HG02623 (cell line): Measurements from ENCODE around the gene PRRT1.

Source experiments
- ATAC-seq: cut with Tn5 transposase; IDR thresholded peaks from one replicate; pipeline ENCODE4 v1.9.1; 2021; ENCODE audit warnings: moderate library complexity; ENCODE audit not compliant: unreplicated experiment

PRRT1 gene

DNA sequence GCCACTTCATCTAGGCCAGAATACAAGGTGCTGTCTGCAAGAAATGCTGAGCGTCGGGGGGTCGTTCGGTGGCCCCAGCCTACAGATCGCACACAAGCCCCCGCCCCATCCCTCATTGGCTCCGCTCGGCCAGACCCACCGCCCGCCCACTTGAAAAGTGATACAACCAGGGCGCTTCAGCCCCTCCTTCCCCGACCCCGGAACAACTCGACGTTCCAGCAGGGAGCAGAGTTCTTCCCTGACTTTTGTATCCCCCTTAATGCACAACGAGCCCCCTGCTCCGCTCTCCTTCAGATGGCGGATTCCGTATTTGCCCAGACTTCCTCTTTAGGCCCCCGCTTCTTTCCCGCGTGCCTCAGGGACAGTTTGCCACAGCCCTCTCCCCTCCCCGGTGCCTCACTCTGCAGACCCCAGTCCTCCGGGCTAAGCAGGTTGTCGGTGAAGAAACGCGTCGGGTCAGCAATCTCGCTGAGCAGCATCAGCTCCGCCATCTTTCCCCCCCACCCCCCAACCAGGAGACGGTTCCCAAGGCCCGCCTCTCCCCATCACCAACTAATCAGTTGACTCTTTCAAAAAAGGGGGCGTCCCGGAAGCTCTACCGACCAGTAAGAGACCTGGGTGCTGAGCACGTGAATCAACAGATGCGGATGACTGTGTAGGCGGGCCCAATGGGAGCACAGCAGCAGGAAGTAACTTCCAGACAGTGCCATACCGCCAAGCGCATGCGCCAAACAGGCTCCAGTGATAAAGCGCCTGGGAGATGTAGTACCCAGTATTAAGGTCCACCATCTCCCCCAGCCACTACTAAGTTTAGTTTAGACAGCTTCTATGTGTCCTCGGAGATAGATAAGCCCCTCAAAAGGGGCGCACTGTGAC is 23.8 kb downstream of the PRRT1 start, which contains the start of gene ATF6B:
Gene ATF6B (minus strand): TSS at position 530 of the 876 bp plus-strand sequence. CDS start 39 bp downstream, at position 491.
- ATAC-seq, result peak; percentile 86

- ATAC-seq, result no peak
Observed at GRCh38 chr6:32127409-32127716, 24.4 kb downstream of the PRRT1 start.

DNA sequence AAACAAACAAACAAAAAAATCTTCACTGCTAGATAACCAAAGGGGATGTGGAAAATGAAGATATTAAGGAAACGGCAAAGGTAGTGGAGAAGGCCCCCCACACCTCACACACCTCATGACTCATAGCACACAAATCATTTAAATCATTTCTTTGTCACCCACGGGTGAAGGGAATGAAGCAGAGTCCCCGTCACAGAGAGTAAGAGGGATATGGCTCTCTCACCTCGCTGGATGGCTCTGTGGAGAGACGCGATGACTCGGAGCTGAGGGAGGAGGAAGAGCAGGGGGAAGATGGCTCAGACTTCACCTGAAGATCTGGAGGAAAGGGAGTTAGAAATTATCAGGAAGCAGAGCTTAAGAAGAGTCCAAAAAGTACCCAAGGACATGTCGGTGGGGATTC is 24.9 kb downstream of the PRRT1 start:
- no peak for ATAC-seq

DNA sequence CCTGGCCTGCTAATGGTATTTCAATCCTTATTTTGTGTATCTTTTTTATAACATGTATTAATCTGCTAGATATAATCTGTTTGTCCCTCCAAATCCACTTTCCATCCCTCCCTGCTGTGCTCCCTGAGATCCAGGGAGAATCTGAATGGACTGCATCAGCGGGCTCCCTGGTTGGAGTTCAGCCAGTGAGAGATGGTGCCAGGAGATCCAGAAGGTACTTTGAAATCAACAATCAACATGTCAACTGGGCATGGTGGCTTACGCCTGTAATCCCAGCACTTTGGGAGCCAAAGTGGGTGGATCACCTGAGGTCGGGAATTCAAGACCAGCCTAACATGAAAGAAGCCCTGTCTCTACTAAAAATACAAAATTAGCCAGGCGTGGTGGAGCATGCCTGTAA is 28.1 kb downstream of the PRRT1 start:
- ATAC-seq, result no peak

DNA sequence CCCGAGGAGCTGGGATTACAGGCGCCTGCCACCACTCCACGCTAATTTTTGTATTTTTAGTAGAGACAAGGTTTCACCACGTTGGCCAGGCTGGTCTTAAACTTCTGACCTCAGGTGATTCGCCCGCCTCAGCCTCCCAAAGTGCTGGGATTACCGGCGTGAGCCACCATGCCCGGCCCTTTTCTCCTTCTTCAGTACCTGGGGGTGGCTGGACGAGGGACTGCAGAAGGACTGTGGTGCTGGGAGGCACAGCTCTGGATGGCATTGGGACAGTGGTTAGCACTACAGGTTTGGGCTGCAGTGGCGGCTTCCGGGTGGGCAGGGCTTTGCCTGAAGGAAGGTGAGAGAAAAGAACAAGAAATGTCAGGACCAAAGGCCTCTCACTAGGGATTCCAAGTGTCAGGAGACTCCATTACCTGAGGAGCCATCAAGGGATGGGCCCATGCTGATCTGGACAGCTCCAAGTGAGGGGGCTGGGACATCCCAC is 31.1 kb downstream of the PRRT1 start:
- no peak for ATAC-seq

DNA sequence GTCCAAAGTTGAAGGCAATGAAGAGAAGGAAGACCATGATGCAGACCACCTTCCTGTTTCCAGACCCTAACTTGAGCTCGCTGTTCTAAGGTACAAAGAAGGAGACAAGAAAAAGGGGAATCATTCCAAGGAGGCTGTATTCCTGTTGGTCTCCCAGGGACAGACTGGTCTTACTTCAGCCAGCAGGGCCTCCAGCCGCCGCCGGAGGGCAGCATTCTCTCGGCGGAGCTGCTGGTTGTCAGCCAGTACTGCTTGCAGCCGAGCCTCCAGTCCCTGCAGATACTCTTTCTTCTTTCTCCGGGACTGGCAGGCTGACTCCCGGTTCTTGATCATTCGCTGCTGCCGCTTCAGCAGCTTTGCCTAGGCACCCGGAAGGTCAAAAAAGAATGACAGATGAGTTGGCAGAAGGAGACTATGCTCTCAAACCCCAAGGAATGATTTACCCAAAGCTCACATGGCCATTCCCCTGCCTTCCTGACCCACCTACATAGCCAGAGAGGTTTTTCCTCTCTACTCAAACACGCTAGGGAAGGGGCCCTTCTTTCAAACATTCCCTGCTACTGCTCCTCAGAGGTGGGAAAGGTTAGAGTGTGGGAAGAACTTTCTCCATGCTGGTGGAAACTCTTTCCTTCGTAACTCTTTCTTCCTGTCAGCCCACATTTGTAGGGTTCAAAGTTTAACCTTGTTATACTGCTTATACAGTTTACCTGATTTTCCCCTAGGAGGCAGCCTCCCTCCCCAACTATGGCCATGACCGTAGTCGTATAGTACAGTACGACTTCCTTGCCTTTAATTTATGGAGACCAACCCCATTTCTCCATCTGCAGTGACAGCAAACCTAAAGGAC is 32.7 kb downstream of the PRRT1 start:
- ATAC-seq, result no peak

GRCh38 chr6:32117461-32117860 is 34.3 kb downstream of the PRRT1 start:
- ATAC-seq, result no peak

DNA sequence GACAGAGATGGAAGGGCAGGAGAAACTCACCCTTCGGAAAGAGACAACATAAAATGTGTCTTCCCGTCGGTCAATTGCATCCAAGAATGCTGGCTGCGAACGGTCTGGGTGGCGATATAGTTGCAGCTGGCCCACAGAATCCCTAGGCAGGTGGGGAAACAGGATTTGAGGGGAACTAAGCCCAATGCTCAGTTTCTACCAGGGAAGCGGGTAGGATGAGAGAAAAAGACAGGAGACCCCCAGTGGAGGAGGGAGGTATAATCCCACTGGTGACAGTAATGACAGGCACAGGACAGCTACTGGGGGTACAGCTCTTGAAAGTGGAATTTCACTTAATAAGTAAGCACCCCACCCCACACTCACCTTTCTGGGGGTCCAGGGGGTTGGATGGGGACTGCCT is 35.1 kb downstream of the PRRT1 start:
- no peak for ATAC-seq

GRCh38 chr6:32115623-32116022 is 36.1 kb downstream of the PRRT1 start:
- no peak for ATAC-seq

DNA sequence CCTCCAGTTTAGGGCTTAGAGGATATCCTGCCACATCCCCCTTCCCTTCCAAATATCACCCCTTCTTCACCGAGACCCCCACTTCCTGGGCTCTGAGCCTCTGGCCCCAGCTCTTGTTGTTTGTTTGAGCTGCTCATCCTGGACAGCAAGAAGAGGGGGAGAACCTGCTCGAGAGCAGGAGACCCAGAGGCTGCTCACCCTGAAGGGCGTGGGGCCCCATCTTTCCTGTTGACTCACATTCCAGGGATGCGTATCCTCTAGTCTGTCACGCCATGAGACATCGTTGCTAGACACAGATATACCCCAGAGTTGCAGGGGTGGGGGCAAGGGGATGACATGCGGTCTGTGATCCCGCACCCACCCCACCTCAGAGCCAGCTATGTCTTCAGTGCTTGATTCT is 36.9 kb downstream of the PRRT1 start:
- ATAC-seq, result no peak

DNA sequence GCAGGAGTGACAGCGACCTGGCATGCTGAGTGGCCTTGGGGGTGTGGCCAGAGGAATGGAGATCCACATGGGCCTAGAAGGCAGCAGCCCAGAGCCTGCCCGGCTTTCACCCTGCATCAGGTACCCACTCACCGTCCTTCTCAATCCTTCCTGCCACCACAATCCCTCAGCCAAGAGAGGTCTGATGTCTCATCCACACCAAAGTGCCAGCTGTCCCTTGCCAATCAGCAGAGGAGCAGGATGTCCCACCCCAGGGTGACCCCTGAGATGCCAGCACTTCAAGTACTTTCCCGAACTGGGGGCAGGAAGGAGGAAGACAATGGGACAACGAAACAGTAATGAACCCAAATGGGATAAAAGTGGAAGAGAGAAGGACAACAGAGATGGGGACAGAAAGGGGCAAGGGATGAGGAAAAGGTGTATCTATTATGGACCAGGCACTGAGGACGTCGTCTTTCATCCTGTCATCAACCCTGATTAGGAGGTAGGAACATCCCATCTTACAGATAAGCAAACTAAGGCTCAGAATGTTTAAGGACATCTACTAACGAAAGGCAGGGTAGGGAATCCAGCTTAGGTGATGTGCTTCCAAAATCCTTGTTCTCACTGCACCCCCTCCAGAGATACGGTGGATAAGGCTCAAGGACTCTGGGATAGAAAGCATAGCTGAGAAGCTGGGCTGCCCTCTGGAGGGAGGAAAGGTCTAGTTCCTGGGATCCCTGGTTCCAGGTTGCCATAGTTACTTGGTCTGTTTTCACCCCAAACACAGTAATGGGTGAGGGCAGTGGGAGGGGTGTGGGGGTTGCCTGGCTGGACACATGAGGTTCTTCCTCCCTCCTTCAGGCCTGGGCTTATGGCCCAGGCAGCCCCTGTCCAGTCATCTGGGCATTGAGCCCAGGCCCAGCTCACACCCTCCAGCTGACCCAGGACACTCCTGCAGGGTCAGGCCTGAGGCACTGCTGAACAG is 38.1 kb downstream of the PRRT1 start:
- ATAC-seq, result no peak

- no peak for ATAC-seq
Observed at GRCh38 chr6:32112431-32112980, 39.2 kb downstream of the PRRT1 start.

DNA sequence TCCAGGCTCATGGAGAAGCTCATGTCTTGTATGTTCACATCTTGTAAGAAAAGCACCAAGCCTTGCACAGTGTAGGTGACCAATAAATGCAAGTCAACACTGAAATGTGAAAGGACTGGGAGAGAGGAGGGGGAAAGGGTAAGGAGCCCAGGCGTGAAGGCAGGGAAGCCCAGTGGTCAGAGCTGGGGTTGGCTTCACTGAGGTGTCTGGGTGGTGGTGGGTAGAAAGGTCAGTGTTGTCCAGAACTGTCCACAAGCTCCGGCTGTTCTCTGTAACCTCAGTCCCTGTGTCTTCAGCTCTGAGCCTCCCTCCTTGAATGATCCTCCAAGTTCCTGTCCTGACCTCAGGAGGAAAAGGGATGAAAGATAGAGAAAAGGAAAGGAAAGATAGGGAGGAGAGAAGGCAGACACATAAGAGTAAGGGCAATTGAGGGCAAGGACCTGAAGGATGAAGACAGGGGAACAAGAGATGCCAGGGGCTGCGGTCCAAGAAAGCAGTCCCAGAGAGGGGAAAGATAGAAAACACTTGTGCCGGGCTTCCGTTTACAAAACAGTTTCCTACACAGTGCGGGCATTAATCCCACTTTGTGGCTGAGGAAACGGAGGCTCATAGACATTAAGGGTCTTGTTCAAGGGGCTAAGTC is 40.2 kb downstream of the PRRT1 start:
- ATAC-seq, result no peak

DNA sequence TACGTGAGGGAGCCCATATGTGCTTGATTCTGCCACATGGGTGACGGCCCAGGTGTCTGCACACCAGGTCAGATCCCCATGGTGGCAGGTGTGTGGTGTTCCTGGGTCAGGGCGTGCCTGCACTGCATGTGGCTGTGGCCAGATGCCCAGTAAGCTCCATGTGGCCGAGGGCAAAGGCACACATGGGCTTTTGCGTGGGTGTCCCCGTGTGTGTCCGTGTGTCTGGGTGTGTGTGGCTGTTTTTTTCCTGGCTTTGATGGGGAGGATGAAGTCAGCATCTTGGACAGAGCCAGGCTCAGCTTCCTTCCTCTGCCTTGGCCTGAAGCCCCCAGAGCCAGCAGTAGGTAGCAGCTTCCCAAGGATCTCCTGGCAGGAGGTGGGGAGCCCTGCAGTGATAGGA is 41.1 kb downstream of the PRRT1 start:
- no peak for ATAC-seq

GRCh38 chr6:32109765-32110160 is 42.0 kb downstream of the PRRT1 start:
- no peak for ATAC-seq

DNA sequence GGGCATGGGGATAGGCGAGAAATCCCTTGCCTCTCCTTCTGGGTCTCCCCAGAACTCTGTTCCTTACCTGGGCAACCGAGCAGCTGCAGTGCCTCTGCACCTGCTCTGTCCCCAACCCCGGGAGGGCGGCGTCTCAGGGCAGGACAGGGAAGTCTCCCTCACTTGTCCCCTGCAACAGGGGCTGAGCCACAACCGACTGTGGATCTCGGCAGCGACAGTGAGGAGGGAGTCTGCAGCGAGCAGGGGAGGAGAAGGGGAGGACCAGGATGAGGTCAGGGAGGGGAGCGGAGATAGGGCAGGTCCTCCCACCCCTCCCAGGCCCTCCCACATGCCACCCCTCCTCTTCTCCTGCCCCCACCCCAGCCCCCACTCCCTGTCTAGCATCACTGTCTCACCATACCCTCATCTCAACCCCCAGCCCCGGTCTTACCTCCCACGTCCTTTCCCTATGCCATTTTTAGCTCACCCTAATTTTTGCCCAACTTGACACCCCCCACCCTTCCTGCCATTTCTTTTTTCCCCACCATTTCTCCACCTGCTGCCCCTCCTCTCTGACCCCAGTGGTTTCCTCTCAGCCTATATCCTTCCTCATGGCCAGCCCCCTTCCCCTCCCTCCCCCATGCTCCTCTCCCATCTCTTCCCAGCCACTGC is 42.5 kb downstream of the PRRT1 start, which contains the start of gene TNXB:
Gene TNXB (minus strand): TSS at position 225 of the 651 bp plus-strand sequence. CDS start 11,140 bp downstream, outside the sequence.
- no peak for ATAC-seq

DNA sequence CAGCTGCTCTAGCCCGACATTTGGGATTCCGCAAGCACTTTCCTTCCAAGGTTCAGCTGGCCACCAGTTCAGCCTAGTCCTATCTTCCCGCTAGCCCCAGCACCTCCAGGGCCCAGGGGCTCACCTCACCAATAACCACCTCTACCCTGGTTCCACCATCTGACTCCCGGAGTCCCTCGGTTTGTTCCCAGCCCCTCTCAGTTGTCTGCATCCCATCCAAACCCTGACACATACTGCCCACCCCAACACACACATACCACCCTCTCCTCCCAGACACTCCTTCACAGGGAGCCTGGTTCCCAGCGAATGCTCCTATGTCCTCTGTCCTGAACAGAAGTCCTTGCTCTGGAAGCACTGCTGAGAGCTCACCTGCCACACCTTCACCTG is 43.0 kb downstream of the PRRT1 start:
- ATAC-seq, result no peak

GRCh38 chr6:32108094-32108627 is 43.6 kb downstream of the PRRT1 start:
- ATAC-seq, result no peak

DNA sequence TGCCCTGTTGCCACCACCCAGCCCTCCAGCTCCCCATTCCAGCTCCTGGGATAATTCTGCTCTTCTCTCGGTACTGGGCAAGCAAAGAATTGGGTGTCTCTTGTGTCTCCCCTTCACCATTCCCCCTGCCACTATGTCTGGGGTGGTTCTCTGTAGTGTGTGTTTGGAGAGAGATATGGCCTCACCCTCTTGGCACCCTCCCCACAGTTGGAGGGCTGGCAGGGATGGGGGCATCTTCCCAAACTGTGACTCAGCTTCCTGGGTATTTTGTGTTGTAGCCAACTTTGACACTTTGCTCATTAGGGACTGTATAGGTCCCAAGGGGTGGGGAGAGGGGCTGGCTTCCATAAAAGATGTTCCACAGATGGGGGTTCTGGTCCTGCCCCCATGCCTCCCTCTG is 44.3 kb downstream of the PRRT1 start:
- no peak for ATAC-seq
